ENCODE measurements around the gene PHKG2.

Gene PHKG2

DNA sequence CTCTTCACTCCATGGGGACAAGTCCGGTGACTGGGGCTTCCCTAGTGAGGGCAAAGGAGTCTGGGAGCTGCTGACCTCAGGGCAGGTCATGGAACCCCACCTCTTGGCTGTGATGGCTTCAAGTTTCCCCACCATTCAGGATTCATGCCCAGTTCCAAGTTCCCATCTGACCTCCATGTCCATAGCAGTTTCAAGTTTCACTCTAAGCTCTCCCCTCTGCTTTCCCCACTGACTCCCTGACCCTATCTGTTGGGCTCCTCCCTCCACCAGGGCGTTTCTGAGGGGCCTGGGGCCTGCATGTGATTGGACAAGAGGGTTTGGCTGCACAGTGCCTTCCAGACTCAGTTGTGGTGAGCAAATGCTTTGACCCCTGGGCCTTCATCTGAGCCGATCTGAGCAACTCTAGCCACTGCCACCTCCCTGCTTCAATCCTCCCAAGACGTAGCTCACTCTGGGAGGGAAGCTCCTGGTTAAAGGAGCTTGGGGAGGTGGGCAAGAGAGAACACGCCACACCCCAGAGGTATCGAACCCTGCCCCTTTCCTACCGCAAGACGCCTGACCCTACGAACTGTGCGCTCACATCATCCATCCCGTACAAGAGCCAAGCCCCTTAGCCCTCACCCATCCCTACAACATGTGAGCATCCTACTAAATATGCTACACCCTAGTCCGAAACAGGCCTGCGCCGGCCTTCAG lies 30.5 kb downstream of the PHKG2 start:
- TF ChIP-seq, protein P1, sequence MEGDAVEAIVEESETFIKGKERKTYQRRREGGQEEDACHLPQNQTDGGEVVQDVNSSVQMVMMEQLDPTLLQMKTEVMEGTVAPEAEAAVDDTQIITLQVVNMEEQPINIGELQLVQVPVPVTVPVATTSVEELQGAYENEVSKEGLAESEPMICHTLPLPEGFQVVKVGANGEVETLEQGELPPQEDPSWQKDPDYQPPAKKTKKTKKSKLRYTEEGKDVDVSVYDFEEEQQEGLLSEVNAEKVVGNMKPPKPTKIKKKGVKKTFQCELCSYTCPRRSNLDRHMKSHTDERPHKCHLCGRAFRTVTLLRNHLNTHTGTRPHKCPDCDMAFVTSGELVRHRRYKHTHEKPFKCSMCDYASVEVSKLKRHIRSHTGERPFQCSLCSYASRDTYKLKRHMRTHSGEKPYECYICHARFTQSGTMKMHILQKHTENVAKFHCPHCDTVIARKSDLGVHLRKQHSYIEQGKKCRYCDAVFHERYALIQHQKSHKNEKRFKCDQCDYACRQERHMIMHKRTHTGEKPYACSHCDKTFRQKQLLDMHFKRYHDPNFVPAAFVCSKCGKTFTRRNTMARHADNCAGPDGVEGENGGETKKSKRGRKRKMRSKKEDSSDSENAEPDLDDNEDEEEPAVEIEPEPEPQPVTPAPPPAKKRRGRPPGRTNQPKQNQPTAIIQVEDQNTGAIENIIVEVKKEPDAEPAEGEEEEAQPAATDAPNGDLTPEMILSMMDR (IDR thresholded peaks at IDR 0.05; ENCODE audit: extremely low read depth, missing control alignments): no peak
- no peak for DNase-seq (ENCODE audit: low spot score)

DNA sequence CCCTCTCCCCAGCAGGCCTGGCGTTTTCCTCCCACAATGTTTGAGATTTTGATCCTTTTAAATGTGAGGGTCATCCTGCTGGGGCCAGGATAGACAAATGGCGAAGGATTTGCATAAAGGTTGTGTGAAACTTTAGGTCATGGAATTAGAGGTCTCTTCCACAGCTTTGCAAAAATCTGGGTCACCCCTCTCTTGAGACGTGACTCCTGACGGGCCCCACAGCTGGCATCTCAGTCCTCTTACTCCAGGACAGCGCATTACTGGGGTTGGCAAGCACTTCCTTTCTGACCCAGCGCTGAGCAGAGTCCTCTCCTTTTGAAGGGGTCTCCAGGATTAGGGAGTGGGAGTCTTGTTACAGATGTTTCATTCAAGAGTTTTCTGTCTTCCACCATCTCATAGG lies 31.4 kb downstream of the PHKG2 start:
- TF ChIP-seq, protein P1 (IDR thresholded peaks at IDR 0.05; ENCODE audit: extremely low read depth, missing control alignments): no peak
- DNase-seq (ENCODE audit: low spot score): no peak

DNA sequence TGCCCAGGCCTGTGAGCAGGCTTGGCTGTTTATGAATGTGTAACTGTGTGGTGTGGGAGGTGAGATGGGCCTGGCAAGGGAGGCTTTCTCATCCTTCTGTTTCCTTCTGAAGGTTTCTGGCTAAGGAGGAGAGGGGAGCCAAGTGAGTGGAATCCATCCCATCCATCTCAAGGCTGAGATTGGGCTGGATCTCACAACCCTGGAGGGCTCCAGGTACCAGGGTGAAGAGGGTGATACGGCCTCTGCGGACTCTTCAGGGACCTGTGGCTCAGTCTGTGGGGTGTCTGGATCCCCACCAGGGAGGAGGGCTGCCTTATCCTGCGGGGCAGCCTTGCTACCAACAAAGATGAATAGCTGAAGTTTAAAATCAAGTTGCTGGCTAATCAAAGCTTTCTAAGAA lies 31.8 kb downstream of the PHKG2 start:
- TF ChIP-seq, protein P1 (IDR thresholded peaks at IDR 0.05; ENCODE audit: extremely low read depth, missing control alignments): no peak
- DNase-seq (ENCODE audit: low spot score): no peak

DNA sequence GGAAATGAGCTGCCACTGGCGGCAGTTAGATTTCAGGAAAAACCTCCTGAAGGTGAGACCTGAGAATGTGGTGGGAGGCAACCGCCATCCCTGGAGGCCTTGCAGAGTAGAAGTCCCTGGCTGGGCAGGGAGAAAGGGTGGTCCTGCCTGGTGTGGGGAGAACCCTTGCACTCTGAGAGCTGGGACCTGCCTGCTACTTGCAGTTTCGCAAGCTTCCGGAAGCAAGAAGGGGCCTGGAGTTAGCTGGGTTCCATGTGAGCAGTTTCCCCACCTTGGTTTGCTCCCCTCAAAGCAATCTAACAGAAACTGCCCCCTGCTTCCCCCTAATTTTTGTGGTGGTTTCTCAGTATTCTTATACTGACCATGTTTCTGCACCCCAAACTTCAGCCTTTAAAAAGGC lies 32.3 kb downstream of the PHKG2 start:
- DNase-seq (ENCODE audit: low spot score): no peak
- TF ChIP-seq, protein P1 (IDR thresholded peaks at IDR 0.05; ENCODE audit: extremely low read depth, missing control alignments): no peak

DNA sequence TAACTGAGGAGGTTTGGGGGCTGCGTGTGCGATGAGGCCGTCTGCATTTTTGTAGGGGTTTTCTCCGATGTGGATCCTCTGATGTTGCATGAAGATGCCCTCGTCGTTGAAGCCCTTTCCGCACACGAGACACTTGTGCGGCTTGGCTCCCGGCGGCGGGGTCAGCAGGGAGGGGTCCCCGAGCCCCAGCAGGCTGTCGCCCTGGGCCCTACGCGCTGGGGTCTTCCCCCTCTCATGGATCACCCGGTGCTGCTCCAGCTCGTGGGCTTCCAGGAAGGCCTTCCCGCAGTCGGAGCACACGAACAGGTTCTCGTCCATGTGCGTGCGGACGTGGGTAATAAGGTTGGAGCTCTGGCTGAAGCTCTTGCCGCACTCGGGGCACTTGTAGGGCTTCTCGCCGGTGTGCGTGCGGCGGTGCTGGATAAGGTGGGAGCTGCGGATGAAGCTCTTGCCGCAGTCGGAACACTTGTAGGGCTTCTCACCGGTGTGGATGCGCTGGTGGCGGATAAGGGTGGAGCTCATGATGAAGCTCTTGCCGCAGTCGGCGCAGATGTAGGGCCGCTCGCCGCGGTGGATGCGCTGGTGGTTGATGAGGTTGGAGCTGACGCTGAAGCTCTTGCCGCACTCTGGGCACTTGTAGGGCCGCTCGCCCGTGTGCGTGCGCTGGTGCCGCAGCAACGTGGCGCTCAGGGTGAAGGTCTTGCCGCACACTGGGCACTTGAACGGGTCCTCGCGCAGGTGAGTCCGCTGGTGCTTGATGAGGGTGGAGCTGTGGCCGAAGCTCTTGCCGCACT lies 34.5 kb downstream of the PHKG2 start:
- TF ChIP-seq, protein P1 (IDR thresholded peaks at IDR 0.05; ENCODE audit: extremely low read depth, missing control alignments): no peak
- DNase-seq (ENCODE audit: low spot score): no peak

DNA sequence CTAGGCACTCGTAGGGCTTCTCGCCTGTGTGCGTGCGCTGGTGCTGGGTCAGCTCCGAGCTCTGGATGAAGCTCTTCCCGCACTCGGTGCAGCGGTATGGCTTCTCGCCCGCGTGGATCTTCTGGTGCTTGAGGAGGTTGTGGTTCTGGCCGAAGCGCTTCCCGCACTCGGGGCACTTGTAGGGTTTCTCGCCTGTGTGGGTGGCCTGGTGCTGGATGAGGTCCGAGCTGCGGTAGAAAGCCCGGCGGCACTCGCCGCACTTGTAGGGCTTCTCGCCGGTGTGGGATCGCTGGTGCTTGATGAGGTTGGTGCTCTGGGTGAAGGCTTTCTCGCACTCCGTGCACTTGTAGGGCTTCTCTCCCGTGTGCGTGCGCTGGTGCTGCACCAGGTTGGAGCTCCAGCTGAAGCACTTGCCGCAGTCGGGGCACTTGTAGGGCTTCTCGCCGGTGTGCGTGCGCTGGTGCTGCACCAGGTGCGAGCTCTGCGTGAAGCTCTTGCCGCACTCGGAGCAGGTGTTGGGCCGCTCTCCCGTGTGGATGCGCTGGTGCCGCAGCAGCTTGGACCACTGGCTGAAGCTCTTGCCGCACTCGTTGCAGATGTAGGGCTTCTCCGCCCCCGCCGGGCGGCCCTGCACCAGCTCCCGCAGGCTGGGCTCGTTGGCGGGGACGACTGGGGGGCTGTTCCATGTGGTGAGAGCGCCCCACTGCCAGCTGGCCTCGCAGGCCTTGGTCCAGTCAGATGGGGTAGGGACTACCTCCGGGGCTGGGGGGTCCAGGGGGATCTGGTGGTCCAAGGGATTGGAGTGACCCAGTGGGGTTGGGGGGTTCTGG lies 35.3 kb downstream of the PHKG2 start:
- TF ChIP-seq, protein P1 (IDR thresholded peaks at IDR 0.05; ENCODE audit: extremely low read depth, missing control alignments): no peak
- DNase-seq (ENCODE audit: low spot score): no peak

Data from GM20000 (cell line).